Skin of body (tissue), 2 donors: ENCODE measurements around the gene DDX51. TPM values are rescaled to one million over a fixed set of nuclear protein-coding genes. Genes with fewer than 3 reads are reported as not detected.
"Not testable (repeated sequence)": the region's sequence is repeated elsewhere in the genome, so short reads cannot be mapped to it uniquely, and the experiment has no call there.

Experiments used
- DNase-seq: peaks from one replicate; lab custom pipeline; 2025; lab: John Stamatoyannopoulos, UW
- total RNA-seq: library from RNA; depleted of rRNA; stranded (reverse); fragments of >200 nt; gene quantifications from one replicate; pipeline ENCODE4 v1.2.3, GENCODE V29; 2014

Gene DDX51
- total RNA-seq, 1 donor from 2014 or later: 9.9 TPM

GRCh38 chr12:132141976-132142678 lies 2.0 kb downstream of the DDX51 start:
- no peak for DNase-seq

DNA sequence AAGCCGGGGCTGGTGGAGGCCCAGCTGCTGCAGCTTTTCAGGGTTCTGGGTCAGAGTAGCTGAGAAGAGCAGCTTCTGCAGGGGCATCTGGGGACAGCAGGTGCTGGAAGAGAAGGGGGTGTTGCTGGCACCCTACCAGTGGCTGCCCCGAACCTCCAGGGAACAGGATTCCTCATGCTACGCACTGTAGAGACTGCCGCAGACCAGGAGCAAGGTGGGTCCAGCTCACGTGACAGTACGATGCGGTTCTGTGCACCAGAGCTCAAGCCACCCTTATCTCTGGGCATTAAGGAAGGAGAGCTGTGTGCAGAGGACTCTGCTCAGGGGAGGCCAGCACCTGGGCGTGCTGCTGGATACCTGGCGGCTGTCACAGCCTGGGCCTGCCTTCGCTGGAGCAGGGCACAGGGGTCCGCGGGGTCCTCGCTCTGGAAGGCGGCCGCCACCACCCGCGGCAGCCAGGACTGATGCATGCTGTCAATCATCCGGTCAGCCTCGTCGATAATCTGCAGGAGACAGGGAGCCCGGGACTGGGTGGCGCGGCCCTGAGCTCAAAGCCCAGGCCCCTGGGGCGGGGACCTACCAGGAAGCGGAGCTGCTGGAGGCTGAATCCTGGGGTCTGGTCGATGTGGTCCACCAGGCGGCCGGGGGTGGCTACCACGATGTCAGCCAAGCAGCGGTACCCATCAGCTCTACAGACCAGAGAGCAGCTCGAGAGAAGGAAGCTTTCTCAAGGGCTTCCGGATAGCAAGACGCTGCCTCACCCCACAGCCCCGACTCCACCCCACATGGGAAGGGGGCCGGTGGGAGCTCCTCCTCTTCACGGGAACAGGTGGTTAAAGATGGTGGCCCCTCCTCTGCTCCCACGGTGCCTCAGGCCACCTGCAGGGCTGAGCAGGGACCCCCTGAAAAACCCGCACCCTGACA lies 2.9 kb downstream of the DDX51 start:
- no peak for DNase-seq

DNA sequence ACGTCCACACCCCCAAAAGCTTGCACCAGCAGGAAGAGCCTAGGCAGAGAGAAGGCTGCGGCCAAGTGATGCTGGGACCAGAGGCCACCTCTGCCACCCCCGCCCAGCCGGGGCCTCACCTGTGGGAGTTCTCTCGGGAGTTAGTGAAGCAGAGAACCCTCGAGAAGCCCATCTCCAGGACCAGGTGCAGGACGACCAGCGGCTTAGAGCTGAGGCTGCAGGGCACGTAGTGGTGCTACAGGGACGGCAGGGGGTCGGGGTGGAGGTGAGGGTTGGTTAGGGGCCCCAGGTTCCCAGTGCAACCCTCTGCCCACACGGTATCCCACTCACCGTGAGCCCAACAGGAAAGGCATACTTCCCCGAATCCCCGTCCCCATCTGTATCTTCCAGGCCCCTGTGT lies 3.6 kb downstream of the DDX51 start:
- DNase-seq: no peak

DNA sequence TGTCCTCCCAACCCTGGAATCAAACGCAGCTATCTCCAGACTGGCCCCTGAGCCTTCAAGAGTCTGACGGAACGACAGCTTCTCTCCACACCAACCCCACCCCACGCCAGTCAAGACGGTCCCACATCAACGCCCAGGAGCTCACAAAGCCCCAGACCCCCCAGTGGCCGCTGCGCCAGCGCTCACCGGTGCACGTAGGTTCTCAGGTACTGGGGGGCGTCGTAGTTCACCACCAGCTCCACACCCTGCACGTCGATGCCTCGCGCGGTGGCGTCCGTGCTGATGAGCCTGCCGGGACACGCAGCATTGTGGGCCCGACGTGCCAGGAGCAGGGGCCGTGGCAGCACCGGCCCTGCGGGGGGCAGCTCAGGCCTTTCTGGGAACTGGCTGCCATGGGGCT lies 4.2 kb downstream of the DDX51 start:
- DNase-seq: no peak

- DNase-seq: no peak
Observed at GRCh38 chr12:132138941-132139871, 4.9 kb downstream of the DDX51 start.

DNA sequence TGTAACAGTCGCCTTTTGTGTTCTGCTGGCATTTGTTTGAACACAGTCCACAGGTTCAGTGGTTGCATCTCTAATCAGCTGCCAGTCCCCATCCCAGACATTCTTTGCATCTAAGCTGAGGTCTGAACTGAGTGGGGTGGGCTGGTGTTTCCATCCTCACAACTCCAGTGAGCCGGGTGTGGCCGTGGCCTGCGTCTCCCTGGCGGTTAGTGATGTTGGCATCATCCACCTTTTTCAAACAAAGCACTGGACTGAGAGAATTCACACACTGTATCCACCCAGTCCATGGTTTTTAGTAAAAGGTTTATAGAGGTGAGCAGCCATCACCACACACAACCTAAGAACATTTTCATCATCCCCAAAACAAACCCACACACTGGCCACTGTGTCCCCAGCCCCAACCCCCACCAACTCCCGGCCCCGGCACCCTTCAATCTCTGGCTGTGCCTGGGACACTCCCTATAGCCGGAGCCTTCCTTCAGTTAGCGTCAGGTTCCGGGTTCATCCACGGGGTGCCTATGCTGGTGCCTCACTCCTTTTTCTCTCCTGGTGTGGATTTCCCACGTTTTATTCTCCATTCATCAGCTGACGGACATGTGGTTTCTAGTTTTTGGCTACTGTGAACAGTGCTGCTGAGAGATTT lies 6.5 kb downstream of the DDX51 start:
- no peak for DNase-seq

GRCh38 chr12:132136226-132136625 lies 7.9 kb downstream of the DDX51 start:
- not testable (repeated sequence) for DNase-seq

GRCh38 chr12:132134653-132135183 lies 9.4 kb downstream of the DDX51 start:
- DNase-seq: not testable (repeated sequence)

GRCh38 chr12:132133952-132134652 lies 10.0 kb downstream of the DDX51 start:
- DNase-seq: no peak

DNA sequence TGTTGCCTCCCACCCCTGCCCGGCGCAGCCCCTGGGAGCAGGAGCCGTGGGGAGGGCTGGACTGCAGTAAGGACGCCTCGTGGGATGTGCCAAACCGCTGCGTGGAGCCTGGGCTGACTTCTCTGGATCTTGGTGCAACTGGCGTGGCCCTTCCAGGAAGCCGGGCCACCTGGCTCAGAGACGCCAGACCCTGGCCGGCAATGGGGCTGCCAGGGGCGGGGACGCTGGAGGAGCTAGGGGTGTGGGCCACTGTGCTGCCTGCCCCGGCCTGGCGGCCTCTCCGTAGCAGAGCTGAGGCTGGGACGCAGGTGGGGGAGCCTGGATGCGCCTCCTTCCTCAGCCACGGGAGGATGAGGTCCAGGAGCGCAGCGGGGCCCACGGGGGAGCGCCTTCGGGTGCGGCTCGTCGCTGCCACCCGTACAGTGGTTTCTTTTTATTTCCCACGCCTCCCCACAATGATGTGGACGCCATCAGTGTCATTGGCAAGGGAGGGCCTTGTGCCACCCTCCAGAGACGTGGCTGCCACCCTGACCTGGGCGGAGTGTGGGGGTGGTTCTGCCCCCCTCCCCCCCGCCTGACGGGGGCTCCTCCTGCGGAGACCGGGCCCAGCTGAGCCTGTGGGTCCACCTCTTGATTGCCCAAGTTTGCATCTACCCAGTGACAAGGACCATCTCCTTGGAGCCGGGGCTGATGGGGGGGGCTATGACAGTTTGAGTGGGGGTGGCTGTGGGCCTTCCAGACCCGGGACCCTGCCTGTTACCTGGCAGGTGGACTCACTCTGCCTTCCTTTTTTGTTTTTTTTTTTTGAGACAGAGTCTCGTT lies 11.3 kb downstream of the DDX51 start:
- no peak for DNase-seq

GRCh38 chr12:132131952-132132351 lies 12.2 kb downstream of the DDX51 start:
- DNase-seq: no peak

GRCh38 chr12:132131229-132131628 lies 12.9 kb downstream of the DDX51 start:
- no peak for DNase-seq

- no peak for DNase-seq
Observed at GRCh38 chr12:132130690-132131089, 13.4 kb downstream of the DDX51 start.

- no peak for DNase-seq
Observed at GRCh38 chr12:132129007-132129406, 15.1 kb downstream of the DDX51 start.

GRCh38 chr12:132127041-132127440 lies 17.1 kb downstream of the DDX51 start:
- DNase-seq: no peak

DNA sequence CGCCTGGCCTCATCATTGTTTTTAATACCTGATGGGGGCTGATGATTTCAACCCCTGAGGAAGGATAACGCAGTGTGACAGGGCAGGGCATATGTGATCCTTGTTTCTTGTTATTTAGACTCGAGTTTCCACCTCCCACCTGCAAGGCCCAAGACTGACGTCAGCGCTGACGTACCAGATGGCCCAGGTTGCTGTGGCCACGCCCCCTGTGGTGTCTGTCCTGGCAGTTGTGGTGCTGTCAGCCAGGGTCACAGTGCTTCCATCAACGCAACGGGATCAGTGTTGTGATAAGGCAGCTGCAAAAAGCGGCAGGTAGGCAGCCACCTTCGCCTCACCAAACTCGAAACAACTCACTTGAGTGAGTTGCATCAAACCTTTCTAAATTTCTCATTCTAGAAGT lies 18.4 kb downstream of the DDX51 start:
- DNase-seq: no peak

- DNase-seq: no peak
Observed at GRCh38 chr12:132124766-132125425, 19.2 kb downstream of the DDX51 start.

GRCh38 chr12:132123970-132124765 lies 20.0 kb downstream of the DDX51 start:
- DNase-seq: no peak
